Keratinocyte (primary cell): ENCODE data around the gene ZNF516. TPM values are rescaled to one million over a fixed set of nuclear protein-coding genes. Genes with fewer than 3 reads are reported as not detected.

Experiments
- DNase-seq: peaks from one replicate; pipeline ENCODE4 v3.0.0-alpha.2; 2011; ENCODE audit warnings: low read depth, missing footprints, low spot score
- FAIRE-seq: peaks from 2 replicates; lab custom pipeline; 2011; peaks lifted over from hg19 to GRCh38; lab: Jason Lieb, UNC
- H2AFZ ChIP-seq: 2 replicates; pipeline ENCODE4 v1.6.0; 2012; ENCODE audit warnings: low read length, control low read depth, inconsistent platforms; ENCODE audit not compliant: control insufficient read depth
- H3K27ac ChIP-seq: 2 replicates; pipeline ENCODE4 v1.5.1; 2011; ENCODE audit warnings: low read length; ENCODE audit not compliant: control insufficient read depth, insufficient read depth
- H3K27me3 ChIP-seq: 3 replicates; pipeline ENCODE4 v1.6.0; 2011; ENCODE audit warnings: low read length; ENCODE audit not compliant: control insufficient read depth, insufficient read depth; ENCODE audit errors: extremely low read depth
- H3K36me3 ChIP-seq, 2 experiments: 2 replicates in 1 of 2; 3 replicates in 1 of 2; pipeline ENCODE4 v1.5.1; 2011; ENCODE audit warnings: low read length in 2 of 2, mild to moderate bottlenecking in 1 of 2; ENCODE audit not compliant: control insufficient read depth in 2 of 2, insufficient read depth in 2 of 2; ENCODE audit errors: extremely low read depth in 1 of 2
- H3K4me1 ChIP-seq: 3 replicates; pipeline ENCODE4 v1.5.1; 2011; ENCODE audit warnings: low read length; ENCODE audit not compliant: control insufficient read depth, insufficient read depth; ENCODE audit errors: extremely low read depth
- H3K4me2 ChIP-seq: 3 replicates; pipeline ENCODE4 v1.6.0; 2011; ENCODE audit warnings: low read depth, low read length; ENCODE audit not compliant: control insufficient read depth, insufficient read depth; ENCODE audit errors: extremely low read depth
- H3K4me3 ChIP-seq, 3 experiments: fragments of 200-600 bp in 1 of 3; sonication (generic) in 1 of 3; 2 replicates in 2 of 3; 3 replicates in 1 of 3; pipeline ENCODE4 v1.5.1; 2011 to 2016; ENCODE audit warnings: low read length in 3 of 3, mild to moderate bottlenecking in 3 of 3, control low read depth in 2 of 3, inconsistent platforms in 1 of 3, low read depth in 1 of 3, mixed read lengths in 1 of 3, mixed run types in 1 of 3, moderate library complexity in 1 of 3; ENCODE audit not compliant: control insufficient read depth in 2 of 3, insufficient read depth in 2 of 3; ENCODE audit errors: extremely low read depth in 1 of 3
- H3K79me2 ChIP-seq: 2 replicates; pipeline ENCODE4 v1.6.0; 2012; ENCODE audit warnings: low read length; ENCODE audit not compliant: control insufficient read depth, insufficient read depth
- H3K9ac ChIP-seq: 3 replicates; pipeline ENCODE4 v1.6.0; 2011; ENCODE audit warnings: low read length; ENCODE audit not compliant: control insufficient read depth, insufficient read depth; ENCODE audit errors: extremely low read depth
- H3K9me1 ChIP-seq: 3 replicates; pipeline ENCODE4 v1.6.0; 2011; ENCODE audit warnings: low read length; ENCODE audit not compliant: control insufficient read depth, insufficient read depth; ENCODE audit errors: extremely low read depth
- H3K9me3 ChIP-seq: 2 replicates; pipeline ENCODE4 v1.5.1; 2012; ENCODE audit warnings: low read depth, low read length; ENCODE audit not compliant: control insufficient read depth
- H4K20me1 ChIP-seq: 3 replicates; pipeline ENCODE4 v1.6.0; 2011; ENCODE audit warnings: low read length; ENCODE audit not compliant: control insufficient read depth, insufficient read depth; ENCODE audit errors: extremely low read depth
- EZH2 ChIP-seq: IDR thresholded peaks from one replicate; pipeline ENCODE4 v1.6.1; 2012; ENCODE audit warnings: inconsistent platforms, mild to moderate bottlenecking, low read length, moderate library complexity
- dilution Hi-C: fragments of 300-500 bp; cut with MboI; formaldehyde crosslinking; loops from one replicate; pipeline ENCODE4 v1.7.0; 2020; ENCODE audit warnings: low sequenced_read_pairs; ENCODE audit not compliant: extremely low pct_ligation_motif_present
- polyA plus RNA-seq, 5 experiments: library from polyadenylated mRNA; depleted of rRNA in 3 of 5; stranded (reverse) in 3 of 5; stranded (forward) in 1 of 5; unstranded in 1 of 5; fragments of >200 nt; gene quantifications; 1 replicate in 1 of 5; 2 replicates in 3 of 5; 3 replicates in 1 of 5; pipeline versions ENCODE4 v1.2.1 to v1.2.3, GENCODE V29; 2011 to 2012; ENCODE audit warnings: missing spikeins in 2 of 5, low read depth in 1 of 5, low replicate concordance in 1 of 5
- TF ChIP-seq, protein P1 (sequence below), 3 experiments: IDR thresholded peaks in 1 of 3; conservative IDR thresholded peaks in 1 of 3; optimal IDR thresholded peaks in 1 of 3; 2 replicates in 2 of 3; 3 replicates in 1 of 3; pipeline versions ENCODE3 to v1.5.1; 2011; ENCODE audit warnings: low read length in 3 of 3, mild to moderate bottlenecking in 3 of 3, moderate library complexity in 2 of 3, control low read depth in 1 of 3, inconsistent platforms in 1 of 3; ENCODE audit not compliant: insufficient read depth in 2 of 3; ENCODE audit errors: extremely low read depth in 1 of 3

The ZNF516 gene
- polyA plus RNA-seq, 1 donor (not counting 4 experiments of a cell fraction or from before 2014, with no cell fraction given): 9.3 TPM

DNA sequence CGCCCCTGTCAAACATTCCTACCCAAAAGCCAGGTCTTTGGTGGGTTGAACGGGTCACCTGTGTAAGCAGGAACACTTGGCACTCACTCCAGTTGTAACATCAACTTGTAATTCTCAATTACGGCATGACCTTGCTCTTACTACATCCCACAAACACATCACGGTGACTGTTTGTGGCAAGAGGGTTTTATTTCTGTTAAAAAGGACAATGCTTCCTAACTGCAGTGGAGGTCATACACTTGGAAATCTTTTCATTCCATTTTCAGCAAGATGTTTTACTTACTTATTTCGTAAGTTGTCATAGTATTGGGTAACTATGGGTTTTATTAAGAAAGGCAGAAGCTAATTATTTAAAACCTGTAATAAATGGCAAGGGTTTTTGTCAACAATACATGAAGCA, 126.1 kb downstream of the ZNF516 start:
- Histone ChIP-seq H4K20me1 (no peaks in the 10 kb centered on the region), H3K9me1 (no peaks in the 10 kb centered on the region), H3K27ac (no peak overlapping the region), H2AFZ (no peak overlapping the region), H3K4me3 (no peak overlapping the region), H3K36me3 (peaks cover 6 to 9% of the 10 kb centered on the region in 2 experiments), H3K4me2 (no peak overlapping the region), H3K79me2 (peaks cover 6% of the 10 kb centered on the region), H3K27me3 (no peaks in the 10 kb centered on the region), H3K9me3 (no peaks in the 10 kb centered on the region), H3K4me1 (peaks cover 5% of the 10 kb centered on the region), H3K9ac (no peak overlapping the region)
- DNase-seq (no peak), FAIRE-seq (no peak)
- dilution Hi-C loops: no loop called here
- TF ChIP-seq, protein P1, sequence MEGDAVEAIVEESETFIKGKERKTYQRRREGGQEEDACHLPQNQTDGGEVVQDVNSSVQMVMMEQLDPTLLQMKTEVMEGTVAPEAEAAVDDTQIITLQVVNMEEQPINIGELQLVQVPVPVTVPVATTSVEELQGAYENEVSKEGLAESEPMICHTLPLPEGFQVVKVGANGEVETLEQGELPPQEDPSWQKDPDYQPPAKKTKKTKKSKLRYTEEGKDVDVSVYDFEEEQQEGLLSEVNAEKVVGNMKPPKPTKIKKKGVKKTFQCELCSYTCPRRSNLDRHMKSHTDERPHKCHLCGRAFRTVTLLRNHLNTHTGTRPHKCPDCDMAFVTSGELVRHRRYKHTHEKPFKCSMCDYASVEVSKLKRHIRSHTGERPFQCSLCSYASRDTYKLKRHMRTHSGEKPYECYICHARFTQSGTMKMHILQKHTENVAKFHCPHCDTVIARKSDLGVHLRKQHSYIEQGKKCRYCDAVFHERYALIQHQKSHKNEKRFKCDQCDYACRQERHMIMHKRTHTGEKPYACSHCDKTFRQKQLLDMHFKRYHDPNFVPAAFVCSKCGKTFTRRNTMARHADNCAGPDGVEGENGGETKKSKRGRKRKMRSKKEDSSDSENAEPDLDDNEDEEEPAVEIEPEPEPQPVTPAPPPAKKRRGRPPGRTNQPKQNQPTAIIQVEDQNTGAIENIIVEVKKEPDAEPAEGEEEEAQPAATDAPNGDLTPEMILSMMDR (optimal IDR thresholded peaks at IDR 0.05 in 1 of 3, IDR thresholded peaks at IDR 0.05 in 1 of 3, conservative IDR thresholded peaks at IDR 0.05 in 1 of 3; ENCODE audit: extremely low read depth in 1 of 3, insufficient read depth in 2 of 3, low read length in 3 of 3): no peak
- TF ChIP-seq EZH2: no peak

DNA sequence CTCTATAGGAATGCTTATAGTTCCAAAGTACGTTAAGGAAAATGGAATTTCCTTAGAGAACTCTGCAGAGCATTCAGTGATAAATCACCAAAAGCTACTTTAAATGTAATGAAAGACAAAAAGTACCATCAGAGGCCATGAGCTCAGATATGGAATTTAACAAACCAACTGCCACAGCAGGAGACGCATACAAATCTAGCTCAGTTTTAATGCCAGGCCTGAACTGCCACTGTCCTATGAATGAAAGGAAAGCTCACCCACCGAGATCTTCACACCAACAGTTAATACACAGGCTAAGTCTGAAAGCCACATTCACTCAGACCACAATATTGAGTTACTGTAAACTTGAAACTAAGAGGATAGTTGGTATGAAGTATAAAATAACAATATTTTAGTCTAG, 126.8 kb downstream of the ZNF516 start:
- Histone ChIP-seq H3K27me3 (no peaks in the 10 kb centered on the region), H3K9ac (no peak overlapping the region), H4K20me1 (no peaks in the 10 kb centered on the region), H2AFZ (no peak overlapping the region), H3K9me3 (no peaks in the 10 kb centered on the region), H3K27ac (no peak overlapping the region), H3K4me1 (no peaks in the 10 kb centered on the region), H3K36me3 (peaks cover 9 to 10% of the 10 kb centered on the region in 2 experiments), H3K9me1 (no peaks in the 10 kb centered on the region), H3K4me3 (no peak overlapping the region), H3K4me2 (no peak overlapping the region), H3K79me2 (peaks cover 2% of the 10 kb centered on the region)
- FAIRE-seq: no peak
- DNase-seq: no peak
- dilution Hi-C loops: no loop called here
- TF ChIP-seq, protein P1 (optimal IDR thresholded peaks at IDR 0.05 in 1 of 3, IDR thresholded peaks at IDR 0.05 in 1 of 3, conservative IDR thresholded peaks at IDR 0.05 in 1 of 3; ENCODE audit: extremely low read depth in 1 of 3, insufficient read depth in 2 of 3, low read length in 3 of 3): no peak
- no peak for TF ChIP-seq EZH2
